Gastroesophageal sphincter (tissue), 3 donors: Measurements from ENCODE around the gene UBAP1L.
A peak's percentile ranks its signal among the peaks of the same experiment; 100 is the strongest.

Experiments
- EP300 ChIP-seq: sonication (generic); formaldehyde crosslinking; IDR thresholded peaks from one replicate; pipeline ENCODE4 v1.6.1; 2017; ENCODE audit warnings: antibody characterized with exemption, mild to moderate bottlenecking
- POLR2A ChIP-seq, 2 donors: fragments of 450-650 bp; IDR thresholded peaks; one replicate each; pipeline ENCODE4 v1.6.1; 2017; ENCODE audit warnings: antibody characterized with exemption in 2 of 2, mild to moderate bottlenecking in 2 of 2, moderate library complexity in 1 of 2
- POLR2AphosphoS5 ChIP-seq: sonication (generic); formaldehyde crosslinking; IDR thresholded peaks from one replicate; pipeline ENCODE4 v1.6.1; 2017; ENCODE audit warnings: antibody characterized with exemption
- TF ChIP-seq, protein P1 (sequence below), 4 experiments: fragments of 200-600 bp in 2 of 4; fragments of 450-650 bp in 2 of 4; sonication (generic) in 1 of 4; IDR thresholded peaks; one replicate each; pipeline ENCODE4 v1.5.1; 2017 to 2019; ENCODE audit warnings: antibody characterized with exemption in 4 of 4, mild to moderate bottlenecking in 2 of 4, moderate library complexity in 2 of 4

DNA sequence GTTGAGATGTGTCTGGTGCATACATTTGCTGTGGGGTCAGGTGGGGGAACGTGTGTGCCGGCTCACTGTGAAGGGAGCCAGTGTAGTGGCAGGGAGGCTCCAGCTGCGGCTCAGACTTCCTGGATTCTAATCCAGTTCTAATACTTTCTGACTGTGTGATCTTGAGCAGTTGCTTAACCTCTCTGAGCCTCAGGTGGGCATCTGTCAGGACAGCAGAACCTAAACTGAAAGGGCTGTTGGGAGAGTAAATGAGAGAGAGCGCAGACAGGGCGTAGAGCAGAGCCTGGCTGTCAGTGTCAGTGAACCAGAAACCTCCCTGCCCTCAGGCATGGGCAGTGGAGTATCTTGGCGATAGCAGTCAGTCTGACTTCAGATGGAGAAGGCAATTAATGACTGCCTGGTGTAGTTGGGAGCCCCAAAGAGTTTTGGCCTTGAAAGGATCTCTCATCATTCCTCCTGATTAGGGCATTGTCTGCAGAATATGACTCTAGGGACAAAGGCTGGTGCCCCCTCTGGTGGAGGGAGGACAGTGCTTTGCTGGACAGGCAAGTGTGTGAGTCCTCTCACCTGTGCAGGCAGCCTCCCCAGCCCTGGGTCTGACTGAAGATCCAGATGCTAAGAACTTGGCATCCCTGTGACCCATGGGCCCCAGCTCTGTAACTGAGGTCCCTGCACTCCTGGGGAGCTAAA is 28.9 kb downstream of the UBAP1L start:
- TF ChIP-seq POLR2A (IDR thresholded peaks at IDR 0.05) (no peak), EP300 (no peak), POLR2AphosphoS5 (no peak)
- TF ChIP-seq, protein P1, sequence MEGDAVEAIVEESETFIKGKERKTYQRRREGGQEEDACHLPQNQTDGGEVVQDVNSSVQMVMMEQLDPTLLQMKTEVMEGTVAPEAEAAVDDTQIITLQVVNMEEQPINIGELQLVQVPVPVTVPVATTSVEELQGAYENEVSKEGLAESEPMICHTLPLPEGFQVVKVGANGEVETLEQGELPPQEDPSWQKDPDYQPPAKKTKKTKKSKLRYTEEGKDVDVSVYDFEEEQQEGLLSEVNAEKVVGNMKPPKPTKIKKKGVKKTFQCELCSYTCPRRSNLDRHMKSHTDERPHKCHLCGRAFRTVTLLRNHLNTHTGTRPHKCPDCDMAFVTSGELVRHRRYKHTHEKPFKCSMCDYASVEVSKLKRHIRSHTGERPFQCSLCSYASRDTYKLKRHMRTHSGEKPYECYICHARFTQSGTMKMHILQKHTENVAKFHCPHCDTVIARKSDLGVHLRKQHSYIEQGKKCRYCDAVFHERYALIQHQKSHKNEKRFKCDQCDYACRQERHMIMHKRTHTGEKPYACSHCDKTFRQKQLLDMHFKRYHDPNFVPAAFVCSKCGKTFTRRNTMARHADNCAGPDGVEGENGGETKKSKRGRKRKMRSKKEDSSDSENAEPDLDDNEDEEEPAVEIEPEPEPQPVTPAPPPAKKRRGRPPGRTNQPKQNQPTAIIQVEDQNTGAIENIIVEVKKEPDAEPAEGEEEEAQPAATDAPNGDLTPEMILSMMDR (IDR thresholded peaks at IDR 0.05) = peak in 3 of 4 experiments; percentile 31 to 44 (median 41)
